HepG2 (cell line): ENCODE data around the gene SQOR. TPM values are rescaled to one million over a fixed set of nuclear protein-coding genes. Genes with fewer than 3 reads are reported as not detected.

Experiments used
- ATAC-seq: fragments of 200-7000 bp; cut with Tn5 transposase; 3 replicates; pipeline ENCODE4 v1.9.1; 2020; ENCODE audit warnings: mild to moderate bottlenecking, moderate library complexity
- BruUV-seq: library from RNA; stranded (reverse); fragments of 400-500 nt; replicated peaks from 2 replicates; lab custom pipeline; 2021; lab: Mats Ljungman, UMichigan
- CTCF ChIA-PET: fragments of 300-600 bp; formaldehyde crosslinking; extraction: SDS; loops from one replicate; lab custom pipeline; 2021; ENCODE audit warnings: low total read pairs, inconsistent platforms, low intra/inter-chr PET ratio; lab: Yijun Ruan, JAX
- POLR2A ChIA-PET: fragments of 350-600 bp; sonication (Branson Sonifier 250); formaldehyde crosslinking; loops from one replicate; lab custom pipeline; 2020; ENCODE audit warnings: antibody characterized with exemption, inconsistent platforms; lab: Yijun Ruan, JAX
- DNase-seq: peaks from one replicate; pipeline ENCODE4 v3.0.0-alpha.2; 2015; ENCODE audit warnings: low spot score
- FAIRE-seq: peaks from 3 replicates; lab custom pipeline; 2011; peaks lifted over from hg19 to GRCh38; lab: Jason Lieb, UNC
- H2AFZ ChIP-seq: one replicate; pipeline ENCODE4 v1.6.1; 2011; ENCODE audit warnings: low read length, inconsistent platforms
- H3K27ac ChIP-seq: fragments of 300-600 bp; 3 replicates; pipeline ENCODE4 v1.8.0; 2011; ENCODE audit warnings: mixed run types, mild to moderate bottlenecking, mixed read lengths, low read length, inconsistent platforms; ENCODE audit not compliant: insufficient read depth; ENCODE audit errors: extremely low read length
- H3K27me3 ChIP-seq, 2 experiments: fragments of 200-600 bp in 1 of 2; 2 replicates in 1 of 2; 3 replicates in 1 of 2; pipeline versions ENCODE4 v1.6.0 to v1.8.0; 2011; ENCODE audit warnings: low read length in 2 of 2, mild to moderate bottlenecking in 2 of 2, moderate library complexity in 2 of 2, inconsistent platforms in 1 of 2; ENCODE audit not compliant: insufficient read depth in 2 of 2, control insufficient read depth in 1 of 2
- H3K36me3 ChIP-seq, 2 experiments: fragments of 200-600 bp in 1 of 2; replicated peaks in 1 of 2; 2 replicates in 1 of 2; 3 replicates in 1 of 2; pipeline versions ENCODE4 v1.5.1 to v1.8.0; 2011; ENCODE audit warnings: low read length in 2 of 2, inconsistent platforms in 1 of 2; ENCODE audit not compliant: insufficient read depth in 2 of 2, control insufficient read depth in 1 of 2
- H3K4me1 ChIP-seq: 2 replicates; pipeline ENCODE4 v1.5.1; 2012; ENCODE audit warnings: low read length, inconsistent platforms; ENCODE audit not compliant: insufficient read depth
- H3K4me2 ChIP-seq: 2 replicates; pipeline ENCODE4 v1.6.0; 2011; ENCODE audit warnings: low read depth, low read length, inconsistent platforms
- H3K4me3 ChIP-seq, 3 experiments: fragments of 200-600 bp in 1 of 3; sonication (generic), shearing (Covaris generic) in 1 of 3; replicated peaks in 1 of 3; 2 replicates each; pipeline ENCODE4 v1.5.1; 2011 to 2016; ENCODE audit warnings: low read length in 3 of 3, inconsistent platforms in 2 of 3, low read depth in 2 of 3, mild to moderate bottlenecking in 2 of 3, control low read depth in 1 of 3, mixed read lengths in 1 of 3; ENCODE audit not compliant: insufficient read depth in 1 of 3
- H3K79me2 ChIP-seq: one replicate; pipeline ENCODE4 v1.6.1; 2011; ENCODE audit warnings: low read length, inconsistent platforms; ENCODE audit not compliant: insufficient read depth
- H3K9ac ChIP-seq: 2 replicates; pipeline ENCODE4 v1.6.0; 2011; ENCODE audit warnings: mild to moderate bottlenecking, low read depth, low read length, inconsistent platforms; ENCODE audit not compliant: insufficient read depth
- H3K9me3 ChIP-seq: 2 replicates; pipeline ENCODE4 v1.5.1; 2012; ENCODE audit warnings: mild to moderate bottlenecking, low read length
- H4K20me1 ChIP-seq: 2 replicates; pipeline ENCODE4 v1.6.0; 2011; ENCODE audit warnings: inconsistent platforms, mild to moderate bottlenecking, low read length, moderate library complexity; ENCODE audit not compliant: insufficient read depth
- ETV5 ChIP-seq: IDR thresholded peaks from 2 replicates; pipeline ENCODE4 v1.6.1; 2018; ENCODE audit warnings: missing biosample characterization, missing genetic modification reagents, inconsistent platforms, borderline replicate concordance
- GZF1 ChIP-seq: sonication (generic); formaldehyde crosslinking; IDR thresholded peaks from 2 replicates; pipeline ENCODE4 v1.5.1; 2020; ENCODE audit warnings: mild to moderate bottlenecking, missing genetic modification reagents
- MBD4 ChIP-seq: IDR thresholded peaks from 2 replicates; pipeline ENCODE4 v1.6.1; 2012; ENCODE audit warnings: low read length, inconsistent platforms, borderline replicate concordance
- MED1 ChIP-seq: sonication (generic); formaldehyde crosslinking; IDR thresholded peaks from 2 replicates; pipeline ENCODE4 v1.4.0; 2020; ENCODE audit warnings: missing genetic modification reagents
- MXI1 ChIP-seq: IDR thresholded peaks from 3 replicates; pipeline ENCODE4 v1.6.1; 2012; ENCODE audit warnings: low read depth, low read length, inconsistent platforms, borderline replicate concordance
- PHB2 ChIP-seq: fragments of 450-650 bp; IDR thresholded peaks from 2 replicates; pipeline ENCODE4 v1.6.1; 2018; ENCODE audit not compliant: partially characterized antibody
- RXRA ChIP-seq: sonication (generic); formaldehyde crosslinking; IDR thresholded peaks from 2 replicates; pipeline ENCODE4 v1.5.1; 2020; ENCODE audit warnings: missing genetic modification reagents
- SOX5 ChIP-seq: IDR thresholded peaks from 2 replicates; pipeline ENCODE4 v1.6.1; 2016; ENCODE audit warnings: borderline replicate concordance
- SRSF1 ChIP-seq: fragments of 200-400 bp; formaldehyde crosslinking; optimal IDR thresholded peaks from 2 replicates; pipeline ENCODE3; 2017; ENCODE audit warnings: mild to moderate bottlenecking, low read depth, low read length, moderate library complexity
- ZKSCAN5 ChIP-seq: sonication (generic); formaldehyde crosslinking; IDR thresholded peaks from 2 replicates; pipeline ENCODE4 v1.5.1; 2020; ENCODE audit warnings: mild to moderate bottlenecking, missing genetic modification reagents
- ZNF160 ChIP-seq: sonication (generic); formaldehyde crosslinking; IDR thresholded peaks from 2 replicates; pipeline ENCODE4 v1.8.0; 2022; ENCODE audit warnings: mild to moderate bottlenecking, inconsistent platforms, missing genetic modification reagents
- ZNF251 ChIP-seq: sonication (generic); formaldehyde crosslinking; IDR thresholded peaks from 2 replicates; pipeline ENCODE4 v1.9.0; 2021; ENCODE audit warnings: mild to moderate bottlenecking, missing genetic modification reagents
- ZNF792 ChIP-seq: IDR thresholded peaks from 2 replicates; pipeline ENCODE4 v1.6.1; 2016
- WGBS: methylation state at CpG from one replicate; pipeline ENCODE4 v1.1.6; 2017; ENCODE audit warnings: low lambda C conversion rate; 5-methylcytosine and 5-hydroxymethylcytosine counted together
- in situ Hi-C: cut with HindIII; loops from 2 replicates; pipeline ENCODE4 v1.10.0; 2017; ENCODE audit warnings: low pct_unique_long_range_greater_than_20kb; ENCODE audit not compliant: extremely low pct_ligation_motif_present
- intact Hi-C: fragments of 100-400 bp; cut with micrococcal nuclease; formaldehyde crosslinking; loops from one replicate; pipeline ENCODE4 v1.10.0; 2022; ENCODE audit not compliant: unreplicated experiment
- polyA plus RNA-seq, 8 experiments: library from polyadenylated mRNA; depleted of rRNA in 3 of 8; stranded (reverse) in 7 of 8; unstranded in 1 of 8; fragments of >200 nt; fragmentation: Illumina TruSeq in 4 of 8; extraction: Trizol in 4 of 8; gene quantifications; 2 replicates each; pipeline versions ENCODE4 v1.2.1 to v1.2.3, GENCODE V29; 2011 to 2016; ENCODE audit warnings: low read depth in 4 of 8, missing spikeins in 1 of 8, mixed read lengths in 1 of 8; ENCODE audit not compliant: insufficient read depth in 1 of 8
- total RNA-seq, 5 experiments: library from RNA; depleted of rRNA; stranded (reverse); fragments of >200 nt; fragmentation: Illumina TruSeq; extraction: Trizol; gene quantifications; 2 replicates each; pipeline ENCODE4 v1.2.3, GENCODE V29; 2016; ENCODE audit warnings: low read depth in 1 of 5

Gene SQOR
- total and polyA plus RNA-seq, 2 of the 13 experiments (the other 11 are each of a cell fraction or from before 2014, with no cell fraction given) = 19.3 to 19.4 TPM

- TF ChIP-seq GZF1 (CRISPR knock-in tag) (no peak), ETV5 (CRISPR knock-in tag) (no peak), ZKSCAN5 (CRISPR knock-in tag) (no peak), MXI1 (no peak), MED1 (CRISPR knock-in tag) (no peak), ZNF160 (CRISPR knock-in tag) (no peak)
Observed at GRCh38 chr15:45660231-45660979, 25.6 kb downstream of the SQOR start (continued).

GRCh38 chr15:45662375-45662774, 27.5 kb downstream of the SQOR start:
- Histone ChIP-seq H3K27ac (no peak overlapping the region), H3K4me2 (no peak overlapping the region), H3K4me1 (peaks cover 10% of the 10 kb centered on the region), H3K79me2 (no peaks in the 10 kb centered on the region), H3K36me3 (peaks cover 0 to 5% of the 10 kb centered on the region in 2 experiments; a peak in 3 of 5 replicates), H3K9ac (no peak overlapping the region), H2AFZ (no peak overlapping the region), H3K4me3 (no peak overlapping the region), H3K27me3 (no peaks in the 10 kb centered on the region; a peak in 1 of 5 replicates), H4K20me1 (no peaks in the 10 kb centered on the region), H3K9me3 (no peaks in the 10 kb centered on the region)
- ATAC-seq = no peak
- ChIA-PET POLR2A (no interaction called here), CTCF (no interaction called here)
- in situ Hi-C loops = no loop called here
- intact Hi-C loops = no loop called here
- FAIRE-seq = no peak
- TF ChIP-seq ZNF251 (CRISPR knock-in tag) = no peak
- no peak for TF ChIP-seq SRSF1
- no peak for TF ChIP-seq SOX5 (CRISPR knock-in tag)
- no peak for TF ChIP-seq RXRA
- no peak for TF ChIP-seq ZNF792 (CRISPR knock-in tag)
- TF ChIP-seq PHB2 = no peak
- no peak for TF ChIP-seq MBD4
- BruUV-seq = no TSS peak
- WGBS = 87% methylated on average over 6 of the region's 6 CpGs
- DNase-seq = no peak
